Endothelial cell (in vitro differentiated cells): ENCODE results near the gene ZNF440. TPM values are rescaled to one million over a fixed set of nuclear protein-coding genes. Genes with fewer than 3 reads are reported as not detected.
"Not testable (repeated sequence)": the region's sequence is repeated elsewhere in the genome, so short reads cannot be mapped to it uniquely, and the experiment has no call there.

Source experiments
- DNase-seq: peaks from one replicate; pipeline ENCODE4 v3.0.0; 2021; ENCODE audit warnings: low spot score
- H3K27ac Mint-ChIP-seq: one replicate; pipeline ENCODE4 v1.8.0; 2021; ENCODE audit warnings: mixed read lengths, inconsistent platforms; ENCODE audit not compliant: unreplicated experiment
- H3K27me3 Mint-ChIP-seq: one replicate; pipeline ENCODE4 v1.8.0; 2021; ENCODE audit warnings: mild to moderate bottlenecking, moderate library complexity, mixed read lengths, inconsistent platforms; ENCODE audit not compliant: unreplicated experiment
- H3K36me3 Mint-ChIP-seq: one replicate; pipeline ENCODE4 v1.8.0; 2021; ENCODE audit warnings: mild to moderate bottlenecking, low read depth, mixed read lengths, inconsistent platforms; ENCODE audit not compliant: unreplicated experiment
- H3K4me1 Mint-ChIP-seq: one replicate; pipeline ENCODE4 v1.8.0; 2021; ENCODE audit warnings: mild to moderate bottlenecking, mixed read lengths, inconsistent platforms; ENCODE audit not compliant: unreplicated experiment
- H3K4me3 Mint-ChIP-seq: one replicate; pipeline ENCODE4 v1.8.0; 2021; ENCODE audit warnings: mild to moderate bottlenecking, mixed read lengths, inconsistent platforms; ENCODE audit not compliant: unreplicated experiment
- H3K9me3 Mint-ChIP-seq: one replicate; pipeline ENCODE4 v1.8.0; 2021; ENCODE audit warnings: mixed read lengths, inconsistent platforms; ENCODE audit not compliant: unreplicated experiment
- CTCF ChIP-seq: fragments of 200-600 bp; sonication (generic); IDR thresholded peaks from one replicate; pipeline ENCODE4 v1.5.0; 2021; ENCODE audit warnings: antibody characterized with exemption; ENCODE audit not compliant: unreplicated experiment
- total RNA-seq: library from RNA; stranded (reverse); fragmentation: NEBNext Ultra II Directional; extraction: Animal tissue kit (Norgen Biotek cat#: 25700); gene quantifications from one replicate; pipeline ENCODE4 v1.2.1, GENCODE V29; 2021; ENCODE audit not compliant: unreplicated experiment

Gene ZNF440
- total RNA-seq, 1 donor from 2014 or later, result 0.44 TPM

- H3K4me3 Mint-ChIP-seq, result no peak overlapping the region
- no peak overlapping the region for H3K27ac Mint-ChIP-seq
- no peak for DNase-seq
- peaks cover 10% of the 10 kb centered on the region for H3K36me3 Mint-ChIP-seq
- H3K9me3 Mint-ChIP-seq, result peaks cover 46% of the 10 kb centered on the region
- no peaks in the 10 kb centered on the region for H3K4me1 Mint-ChIP-seq
- peaks cover 1% of the 10 kb centered on the region for H3K27me3 Mint-ChIP-seq
- TF ChIP-seq CTCF, result no peak
Measured at GRCh38 chr19:11868188-11868587, 54.1 kb downstream of the ZNF440 start.

GRCh38 chr19:11872624-11873023, 58.6 kb downstream of the ZNF440 start:
- no peak overlapping the region for H3K4me3 Mint-ChIP-seq
- no peak overlapping the region for H3K27ac Mint-ChIP-seq
- no peaks in the 10 kb centered on the region for H3K4me1 Mint-ChIP-seq
- peaks cover 6% of the 10 kb centered on the region for H3K36me3 Mint-ChIP-seq
- TF ChIP-seq CTCF, result no peak
- peaks cover 25% of the 10 kb centered on the region for H3K9me3 Mint-ChIP-seq
- no peak for DNase-seq
- no peaks in the 10 kb centered on the region for H3K27me3 Mint-ChIP-seq

GRCh38 chr19:11873762-11874161, 59.7 kb downstream of the ZNF440 start:
- H3K27me3 Mint-ChIP-seq, result no peaks in the 10 kb centered on the region
- H3K4me3 Mint-ChIP-seq, result no peak overlapping the region
- DNase-seq, result no peak
- no peaks in the 10 kb centered on the region for H3K4me1 Mint-ChIP-seq
- H3K27ac Mint-ChIP-seq, result no peak overlapping the region
- peaks cover 4% of the 10 kb centered on the region for H3K36me3 Mint-ChIP-seq
- no peak for TF ChIP-seq CTCF
- H3K9me3 Mint-ChIP-seq, result peaks cover 18% of the 10 kb centered on the region

- H3K4me3 Mint-ChIP-seq, H3K4me1 Mint-ChIP-seq, H3K27me3 Mint-ChIP-seq, DNase-seq, H3K27ac Mint-ChIP-seq: not testable (repeated sequence)
- Mint-ChIP-seq H3K9me3 (peaks cover 51% of the 10 kb centered on the region), H3K36me3 (peaks cover 20% of the 10 kb centered on the region)
Measured at GRCh38 chr19:11879687-11880266, 65.7 kb downstream of the ZNF440 start.

GRCh38 chr19:11880598-11880997, 66.5 kb downstream of the ZNF440 start:
- Mint-ChIP-seq H3K4me3 (no peak overlapping the region), H3K36me3 (peaks cover 20% of the 10 kb centered on the region), H3K9me3 (peaks cover 54% of the 10 kb centered on the region), H3K27me3 (peaks cover 5% of the 10 kb centered on the region), H3K4me1 (no peaks in the 10 kb centered on the region), H3K27ac (no peak overlapping the region)
- no peak for TF ChIP-seq CTCF
- DNase-seq, result no peak
